ENCODE results near the gene ROBO3.

ROBO3 gene

DNA sequence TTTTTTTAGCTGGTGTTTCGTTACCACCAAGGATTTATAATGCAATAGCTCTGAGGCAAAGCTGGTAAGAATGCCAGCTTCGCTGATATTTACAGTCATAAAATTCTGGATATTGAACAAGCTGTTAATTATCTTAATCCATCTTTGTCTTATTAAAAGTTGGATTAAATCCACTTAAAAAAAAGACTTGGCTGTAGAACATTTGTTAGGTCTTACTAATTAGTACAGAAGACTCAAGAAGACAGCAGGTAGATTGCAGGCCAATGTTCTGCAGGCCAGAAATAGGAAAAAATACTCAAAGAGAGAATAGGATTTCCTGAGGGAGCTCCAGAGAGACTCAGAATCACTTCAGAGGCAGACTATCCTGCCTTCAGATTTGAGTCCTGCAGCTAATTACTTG, 24.9 kb downstream of the ROBO3 start:
- Histone ChIP-seq H3K9ac (ENCODE audit: insufficient read length) (no peak overlapping the region), H3K36me3 (ENCODE audit: insufficient read depth, low read length) (no peaks in the 10 kb centered on the region), H3K27ac (no peak overlapping the region), H3K9me3 (ENCODE audit: low read depth, low read length) (no peaks in the 10 kb centered on the region), H3K4me3 (no peak overlapping the region)
- no peak for TF ChIP-seq EZH2 (IDR thresholded peaks at IDR 0.05)
- TF ChIP-seq FOXP2 (optimal IDR thresholded peaks at IDR 0.05; ENCODE audit: control extremely low read depth, extremely low read length, insufficient read depth), result no peak
- no peak for TF ChIP-seq POLR2AphosphoS5 (IDR thresholded peaks at IDR 0.05; ENCODE audit: borderline replicate concordance, low read depth, low read length)
- no peak for DNase-seq (ENCODE audit: low read depth, low spot score)

DNA sequence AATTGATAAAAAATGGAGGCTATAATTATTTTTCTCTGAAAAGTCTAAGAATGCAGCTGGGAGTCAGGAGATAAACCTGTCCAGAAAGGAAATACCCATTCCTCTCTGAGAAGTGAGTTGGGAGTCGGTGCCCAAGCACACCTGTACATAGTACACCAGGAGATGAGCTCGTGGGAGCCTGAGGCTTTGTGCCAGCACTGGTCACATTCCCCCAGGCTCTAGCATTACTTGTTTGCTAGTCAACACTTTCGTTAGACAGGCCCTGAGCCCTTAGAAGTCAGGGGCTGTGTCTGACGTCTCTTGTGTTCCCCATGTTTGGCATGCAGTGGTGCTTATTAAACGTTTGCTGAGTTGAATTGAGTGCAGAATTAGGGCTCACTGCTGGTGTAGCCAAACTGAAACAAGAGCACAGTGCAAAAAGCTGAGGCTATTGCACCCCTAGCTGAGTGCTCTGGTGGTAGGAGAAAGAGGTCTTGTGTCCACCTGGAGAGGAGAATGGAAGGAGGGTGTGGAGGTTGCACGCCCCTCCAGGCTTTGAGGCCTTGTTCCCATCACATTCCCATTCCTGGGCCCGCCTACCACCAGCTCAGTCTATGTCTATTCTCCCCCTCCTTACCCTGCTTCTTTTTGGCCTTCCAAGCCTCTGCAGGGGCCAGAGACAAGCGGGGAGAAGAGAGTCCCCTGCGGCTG, 25.6 kb downstream of the ROBO3 start:
- no peak overlapping the region for H3K27ac ChIP-seq
- TF ChIP-seq POLR2AphosphoS5 (IDR thresholded peaks at IDR 0.05; ENCODE audit: borderline replicate concordance, low read depth, low read length) (no peak), FOXP2 (optimal IDR thresholded peaks at IDR 0.05; ENCODE audit: control extremely low read depth, extremely low read length, insufficient read depth) (no peak), EZH2 (IDR thresholded peaks at IDR 0.05) (no peak)

DNA sequence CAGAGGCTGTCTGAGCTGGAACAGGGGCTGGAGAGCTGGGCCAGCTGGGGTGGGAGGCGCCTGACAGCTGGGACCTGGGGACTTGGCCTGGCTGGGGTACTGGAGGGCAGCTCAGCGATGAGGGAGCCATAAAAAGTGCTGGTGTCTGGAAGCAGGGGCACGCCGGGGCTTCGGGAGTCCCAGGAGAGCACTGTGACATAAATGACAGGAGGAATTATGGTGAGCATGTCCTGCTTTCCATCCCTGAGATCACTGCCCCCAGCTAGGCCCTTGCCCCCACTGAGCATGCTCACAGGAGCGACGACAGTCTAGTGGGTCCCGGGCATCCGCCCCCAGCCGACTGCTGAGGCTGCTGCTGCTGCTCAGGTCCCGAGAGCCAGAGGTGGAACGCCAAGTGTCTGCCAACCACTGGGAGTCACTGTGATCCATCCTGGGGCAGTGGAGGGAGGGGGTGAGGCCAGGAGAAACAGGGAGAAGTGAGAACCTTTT, 26.2 kb downstream of the ROBO3 start:
- no peak overlapping the region for H3K4me3 ChIP-seq
- no peak for DNase-seq (ENCODE audit: low read depth, low spot score)
- no peak overlapping the region for H3K27ac ChIP-seq
- TF ChIP-seq FOXP2 (optimal IDR thresholded peaks at IDR 0.05; ENCODE audit: control extremely low read depth, extremely low read length, insufficient read depth) (no peak), EZH2 (IDR thresholded peaks at IDR 0.05) (no peak), POLR2AphosphoS5 (IDR thresholded peaks at IDR 0.05; ENCODE audit: borderline replicate concordance, low read depth, low read length) (no peak)
- H3K9me3 ChIP-seq (ENCODE audit: low read depth, low read length), result no peaks in the 10 kb centered on the region
- H3K9ac ChIP-seq (ENCODE audit: insufficient read length), result no peak overlapping the region
- H3K36me3 ChIP-seq (ENCODE audit: insufficient read depth, low read length), result no peaks in the 10 kb centered on the region

More for the DNA sequence above, 25.6 kb downstream of the ROBO3 start:
- no peak overlapping the region for H3K4me3 ChIP-seq
- no peaks in the 10 kb centered on the region for H3K36me3 ChIP-seq (ENCODE audit: insufficient read depth, low read length)
- no peak overlapping the region for H3K9ac ChIP-seq (ENCODE audit: insufficient read length)
- DNase-seq (ENCODE audit: low read depth, low spot score), result no peak
- no peaks in the 10 kb centered on the region for H3K9me3 ChIP-seq (ENCODE audit: low read depth, low read length)

DNA sequence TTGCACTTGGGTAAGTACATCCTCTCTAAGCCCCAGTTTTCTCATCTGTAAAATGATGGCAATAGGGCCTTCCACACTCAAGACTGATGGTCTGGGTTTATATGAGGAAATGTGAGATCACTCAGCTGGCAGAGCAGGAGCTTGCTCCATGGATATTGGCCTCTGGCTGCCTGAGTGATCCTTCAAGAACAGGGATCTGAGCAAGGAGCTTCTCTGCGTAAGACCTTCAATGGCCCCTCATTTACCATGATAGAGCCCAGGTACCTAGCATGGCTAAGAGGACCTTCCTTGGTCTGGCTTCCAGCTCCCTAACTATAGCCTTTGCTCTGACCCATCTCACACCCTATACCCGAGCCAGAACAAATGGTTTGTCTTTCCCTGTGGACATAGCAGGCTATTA, 26.9 kb downstream of the ROBO3 start:
- Histone ChIP-seq H3K9me3 (ENCODE audit: low read depth, low read length) (no peaks in the 10 kb centered on the region), H3K9ac (ENCODE audit: insufficient read length) (no peak overlapping the region), H3K27ac (no peak overlapping the region), H3K36me3 (ENCODE audit: insufficient read depth, low read length) (no peaks in the 10 kb centered on the region), H3K4me3 (no peak overlapping the region)
- no peak for TF ChIP-seq POLR2AphosphoS5 (IDR thresholded peaks at IDR 0.05; ENCODE audit: borderline replicate concordance, low read depth, low read length)
- no peak for TF ChIP-seq FOXP2 (optimal IDR thresholded peaks at IDR 0.05; ENCODE audit: control extremely low read depth, extremely low read length, insufficient read depth)
- TF ChIP-seq EZH2 (IDR thresholded peaks at IDR 0.05), result no peak
- DNase-seq (ENCODE audit: low read depth, low spot score), result no peak

DNA sequence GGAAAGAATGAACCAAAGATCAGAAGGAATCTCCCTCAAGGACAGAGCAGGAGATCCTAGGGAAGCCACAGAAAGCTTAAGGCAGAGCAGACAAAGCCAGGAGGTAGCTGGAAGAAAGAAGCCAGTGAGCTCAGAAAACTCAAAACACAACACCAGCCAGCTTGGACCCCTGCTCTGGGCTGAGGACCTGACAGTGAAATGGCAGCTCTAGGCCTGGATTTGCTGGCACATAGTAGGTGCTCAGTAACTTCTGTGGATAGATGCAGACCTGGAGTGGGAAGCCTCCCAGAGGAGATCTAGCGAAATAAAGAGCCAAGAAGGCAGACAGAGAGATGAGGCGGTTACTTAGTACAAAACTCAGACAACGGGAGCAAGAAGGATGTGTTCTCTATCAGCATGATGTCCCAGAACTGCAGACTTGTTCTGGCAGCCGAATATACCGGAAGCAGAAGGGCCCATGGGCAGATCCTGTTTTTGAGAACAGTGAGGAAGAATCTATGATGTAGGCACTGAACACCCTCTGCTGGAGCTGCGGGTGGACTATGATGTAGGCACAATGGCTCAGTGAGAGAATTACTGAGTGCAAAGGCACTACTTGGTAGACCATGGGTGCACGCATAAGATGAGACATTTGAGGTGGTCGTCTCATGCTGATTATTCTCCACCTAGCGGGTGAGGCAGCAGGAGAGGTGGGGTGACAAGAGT, 27.7 kb downstream of the ROBO3 start:
- H3K27ac ChIP-seq, result no peak overlapping the region
- no peak overlapping the region for H3K9ac ChIP-seq (ENCODE audit: insufficient read length)
- no peak for TF ChIP-seq EZH2 (IDR thresholded peaks at IDR 0.05)
- TF ChIP-seq POLR2AphosphoS5 (IDR thresholded peaks at IDR 0.05; ENCODE audit: borderline replicate concordance, low read depth, low read length), result no peak
- TF ChIP-seq FOXP2 (optimal IDR thresholded peaks at IDR 0.05; ENCODE audit: control extremely low read depth, extremely low read length, insufficient read depth), result no peak
- H3K9me3 ChIP-seq (ENCODE audit: low read depth, low read length), result no peaks in the 10 kb centered on the region
- H3K4me3 ChIP-seq, result no peak overlapping the region
- no peaks in the 10 kb centered on the region for H3K36me3 ChIP-seq (ENCODE audit: insufficient read depth, low read length)
- no peak for DNase-seq (ENCODE audit: low read depth, low spot score)

DNA sequence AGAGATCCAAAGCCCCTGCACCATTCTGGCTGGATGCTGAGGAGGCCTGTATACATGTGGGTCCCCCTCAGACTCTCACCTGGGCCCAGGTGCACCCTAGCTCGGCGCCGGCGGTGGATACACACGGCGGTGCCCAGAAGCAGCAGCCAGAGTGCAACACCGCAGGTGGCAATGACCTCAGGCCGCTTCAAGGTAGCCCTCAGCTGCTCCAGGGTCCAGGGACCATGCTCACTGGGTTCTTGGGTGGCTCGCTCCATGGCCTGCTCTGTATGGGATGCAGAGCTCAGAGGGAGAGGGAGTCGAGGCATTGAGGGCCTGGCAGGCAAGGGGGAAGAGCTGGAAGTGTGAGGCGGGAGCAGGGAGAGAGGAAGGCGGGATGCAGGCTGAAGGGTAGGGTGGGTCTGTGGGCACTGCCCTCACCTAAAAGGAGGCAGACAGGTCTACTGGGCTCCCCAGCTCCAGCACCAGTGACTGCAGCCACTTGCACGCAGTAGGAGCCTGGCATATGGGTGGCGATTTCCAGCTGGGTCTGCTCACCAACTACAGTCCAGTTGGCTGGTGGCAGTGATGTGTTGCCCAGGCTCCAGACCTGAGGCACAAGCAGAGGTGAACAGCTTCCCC, 28.7 kb downstream of the ROBO3 start:
- no peak overlapping the region for H3K4me3 ChIP-seq
- no peaks in the 10 kb centered on the region for H3K36me3 ChIP-seq (ENCODE audit: insufficient read depth, low read length)
- no peaks in the 10 kb centered on the region for H3K9me3 ChIP-seq (ENCODE audit: low read depth, low read length)
- no peak for DNase-seq (ENCODE audit: low read depth, low spot score)
- no peak overlapping the region for H3K27ac ChIP-seq
- no peak overlapping the region for H3K9ac ChIP-seq (ENCODE audit: insufficient read length)
- TF ChIP-seq POLR2AphosphoS5 (IDR thresholded peaks at IDR 0.05; ENCODE audit: borderline replicate concordance, low read depth, low read length) (no peak), EZH2 (IDR thresholded peaks at IDR 0.05) (no peak), FOXP2 (optimal IDR thresholded peaks at IDR 0.05; ENCODE audit: control extremely low read depth, extremely low read length, insufficient read depth) (no peak)

DNA sequence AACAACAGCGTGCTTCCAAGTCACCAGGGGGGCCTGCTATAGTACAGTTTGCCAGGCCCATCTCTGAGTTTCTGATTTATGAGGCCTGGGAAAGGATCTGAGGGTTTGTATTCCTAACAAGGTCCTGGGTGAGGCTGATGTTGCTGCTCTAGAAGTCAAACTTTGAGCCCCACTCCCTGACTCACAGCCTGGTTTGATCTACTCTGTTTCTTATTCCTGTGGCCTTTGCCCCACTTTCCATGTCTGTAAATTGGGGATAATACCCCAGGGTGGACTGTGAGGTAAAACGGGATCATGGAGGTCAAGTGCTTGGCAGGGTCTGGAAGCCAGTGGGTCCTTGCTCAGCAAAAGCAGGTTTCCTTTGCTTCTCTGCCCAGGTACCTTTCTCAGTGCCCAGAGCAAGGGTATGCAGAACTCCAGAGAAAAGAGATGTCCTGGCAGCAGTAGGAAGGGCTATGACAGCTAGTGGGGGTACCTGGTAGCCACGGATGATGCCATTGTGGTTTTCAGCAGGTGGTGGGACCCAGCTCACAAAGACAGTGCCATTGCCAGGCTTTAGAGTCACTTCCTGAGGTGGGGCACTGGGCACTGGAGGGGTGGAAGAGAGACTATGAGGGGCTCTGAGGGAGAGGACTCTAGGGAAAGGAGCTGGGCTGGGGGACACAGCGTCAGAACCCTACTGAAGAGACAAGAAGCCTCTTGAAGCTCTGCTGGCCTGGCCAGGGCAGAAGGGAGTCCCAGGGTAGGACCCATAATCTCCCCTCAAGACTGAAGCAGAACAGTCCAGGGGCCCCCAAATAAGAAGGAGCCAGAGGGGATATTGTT, 29.6 kb downstream of the ROBO3 start:
- Histone ChIP-seq H3K9me3 (ENCODE audit: low read depth, low read length) (no peaks in the 10 kb centered on the region), H3K27ac (no peak overlapping the region), H3K9ac (ENCODE audit: insufficient read length) (no peak overlapping the region), H3K36me3 (ENCODE audit: insufficient read depth, low read length) (no peaks in the 10 kb centered on the region), H3K4me3 (no peak overlapping the region)
- no peak for DNase-seq (ENCODE audit: low read depth, low spot score)
- no peak for TF ChIP-seq EZH2 (IDR thresholded peaks at IDR 0.05)
- TF ChIP-seq POLR2AphosphoS5 (IDR thresholded peaks at IDR 0.05; ENCODE audit: borderline replicate concordance, low read depth, low read length), result no peak
- no peak for TF ChIP-seq FOXP2 (optimal IDR thresholded peaks at IDR 0.05; ENCODE audit: control extremely low read depth, extremely low read length, insufficient read depth)

All from SK-N-MC (cell line).